Activated T-cell treated with anti-CD3 and anti-CD28 coated beads, Interleukin-2, amount 50 U/mL, for 72 hours (primary cell): Measurements from ENCODE around the gene TMEM200B. TPM values are rescaled to one million over a fixed set of nuclear protein-coding genes. Genes with fewer than 3 reads are reported as not detected.
"Not testable (repeated sequence)": the region's sequence is repeated elsewhere in the genome, so short reads cannot be mapped to it uniquely, and the experiment has no call there.

ENCODE experiments used
- ATAC-seq, 2 donors: fragments of 150-1000 bp; cut with Tn5 transposase; replicated peaks in 1 of 2; 2 replicates each; pipeline ENCODE4 v1.10.0; 2021; ENCODE audit warnings: moderate library complexity in 2 of 2, mild to moderate bottlenecking in 1 of 2
- DNase-seq, 2 donors: peaks; one replicate each; pipeline ENCODE4 v3.0.0; 2021 to 2022; ENCODE audit warnings: mixed read lengths in 1 of 2
- H3K27ac Mint-ChIP-seq: one replicate; pipeline ENCODE4 v1.8.0; 2022; ENCODE audit warnings: mild to moderate bottlenecking, moderate library complexity, mixed read lengths
- H3K27me3 Mint-ChIP-seq: one replicate; pipeline ENCODE4 v1.8.0; 2022; ENCODE audit warnings: low read depth, mixed read lengths
- H3K36me3 Mint-ChIP-seq, 2 donors: one replicate each; pipeline ENCODE4 v1.8.0; 2022; ENCODE audit warnings: mixed read lengths in 2 of 2, mild to moderate bottlenecking in 1 of 2; ENCODE audit not compliant: insufficient read depth in 2 of 2
- H3K4me1 Mint-ChIP-seq: one replicate; pipeline ENCODE4 v1.8.0; 2022; ENCODE audit warnings: low read depth, mixed read lengths
- H3K4me3 Mint-ChIP-seq, 2 donors: one replicate each; pipeline ENCODE4 v1.8.0; 2022; ENCODE audit warnings: mild to moderate bottlenecking in 2 of 2, mixed read lengths in 2 of 2, moderate library complexity in 2 of 2
- H3K9me3 Mint-ChIP-seq, 2 donors: one replicate each; pipeline ENCODE4 v1.8.0; 2022; ENCODE audit warnings: mixed read lengths in 2 of 2
- total RNA-seq, 2 donors: library from RNA; stranded (reverse); gene quantifications; one replicate each; pipeline ENCODE4 v1.2.3, GENCODE V29; 2022

TMEM200B gene
- total RNA-seq, 2 donors from 2014 or later, result 0.36 to 0.46 TPM

DNA sequence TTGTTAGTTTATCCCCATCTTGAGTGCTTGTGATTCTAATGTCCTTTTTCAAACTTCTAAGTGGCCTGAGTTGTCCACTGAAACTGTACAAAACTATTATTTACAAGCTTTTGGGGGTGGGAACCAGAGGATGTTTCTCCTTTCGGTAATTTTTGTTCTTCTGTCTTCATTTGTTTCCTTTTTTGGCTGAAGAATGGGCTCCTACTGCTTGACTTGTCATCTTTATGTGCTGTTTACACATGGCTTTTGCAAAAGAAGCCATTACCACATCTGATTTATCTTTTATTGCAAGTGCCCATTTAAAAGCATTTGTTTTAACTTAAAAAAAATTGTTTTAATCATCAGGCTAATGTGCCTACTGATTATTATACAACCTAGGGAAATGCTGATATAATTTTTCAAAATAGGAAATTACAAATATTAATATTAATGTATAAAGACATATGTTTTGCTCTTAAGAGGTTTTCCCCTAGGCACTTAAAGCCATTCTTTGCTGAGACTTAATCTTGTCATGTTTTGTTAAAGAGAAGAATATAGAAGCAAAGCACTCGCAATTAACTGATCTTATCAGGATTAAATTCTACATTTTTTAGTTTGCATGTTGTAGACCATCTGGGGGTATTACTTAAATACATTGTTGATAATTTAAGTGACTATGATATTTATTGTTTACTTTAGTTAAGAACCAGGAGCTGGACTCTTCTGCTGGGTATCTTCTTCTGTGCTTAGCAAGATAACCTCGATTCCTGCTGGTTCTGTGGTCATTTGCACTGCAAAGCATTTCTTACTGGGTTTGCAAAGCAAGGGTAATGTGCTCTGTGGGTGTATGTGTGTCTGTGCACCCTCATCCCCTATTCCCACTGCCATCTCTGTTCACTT lies 40.1 kb downstream of the TMEM200B start:
- H3K27ac Mint-ChIP-seq, result peak overlapping the region; percentile 4

DNA sequence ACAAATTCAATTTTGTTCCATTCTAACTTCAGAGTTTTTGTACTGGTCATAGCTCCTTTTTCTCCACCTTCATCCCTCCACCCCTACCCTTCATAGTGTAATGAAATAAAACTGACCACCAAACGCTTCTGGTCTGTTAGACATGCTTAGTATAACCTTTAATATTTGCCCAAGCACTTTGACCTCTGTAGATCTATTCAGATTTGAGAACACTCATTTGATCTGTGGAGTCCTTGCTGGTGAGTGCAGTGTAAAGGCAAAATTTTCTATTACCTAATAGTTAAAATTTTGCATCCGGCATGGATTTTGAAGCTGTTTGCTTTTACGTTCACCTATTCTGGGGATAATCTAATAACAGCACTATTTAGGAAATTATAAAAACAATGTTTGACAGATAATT lies 41.2 kb downstream of the TMEM200B start:
- DNase-seq (no peak), ATAC-seq (no peak)
- Mint-ChIP-seq H3K4me3 (no peak overlapping the region), H3K4me1 (peaks cover 7% of the 10 kb centered on the region), H3K27ac (no peak overlapping the region), H3K36me3 (no peaks in the 10 kb centered on the region), H3K27me3 (no peaks in the 10 kb centered on the region), H3K9me3 (no peaks in the 10 kb centered on the region)

More for the DNA sequence above, 40.1 kb downstream of the TMEM200B start:
- no peaks in the 10 kb centered on the region for H3K27me3 Mint-ChIP-seq
- no peak overlapping the region for H3K4me3 Mint-ChIP-seq
- ATAC-seq, result no peak
- DNase-seq, result no peak
- no peaks in the 10 kb centered on the region for H3K9me3 Mint-ChIP-seq
- H3K4me1 Mint-ChIP-seq, result peaks cover 7% of the 10 kb centered on the region
- no peaks in the 10 kb centered on the region for H3K36me3 Mint-ChIP-seq

DNA sequence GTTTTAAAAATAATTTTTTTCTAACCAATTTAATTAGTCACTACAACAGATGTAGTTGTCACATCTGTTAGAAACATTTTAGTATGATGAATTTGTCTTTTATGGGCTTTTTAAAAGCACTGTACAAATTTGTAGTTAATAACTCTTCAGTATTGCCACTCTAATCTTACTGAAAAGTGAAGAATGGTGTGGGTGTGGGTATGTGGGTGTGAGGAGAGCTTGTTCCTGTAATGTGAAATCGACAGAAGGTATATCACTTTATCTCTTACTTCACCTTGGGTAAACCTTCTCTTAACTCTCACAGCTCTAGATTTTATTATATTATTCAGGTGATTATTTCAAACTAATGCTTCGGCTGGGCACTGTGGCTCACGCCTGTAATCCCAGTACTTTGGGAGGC lies 42.5 kb downstream of the TMEM200B start:
- H3K27me3 Mint-ChIP-seq, result no peaks in the 10 kb centered on the region
- peaks cover 7% of the 10 kb centered on the region for H3K4me1 Mint-ChIP-seq
- no peak overlapping the region for H3K27ac Mint-ChIP-seq
- no peak overlapping the region for H3K4me3 Mint-ChIP-seq
- ATAC-seq, result no peak
- H3K36me3 Mint-ChIP-seq, result no peaks in the 10 kb centered on the region
- no peak for DNase-seq
- no peaks in the 10 kb centered on the region for H3K9me3 Mint-ChIP-seq

DNA sequence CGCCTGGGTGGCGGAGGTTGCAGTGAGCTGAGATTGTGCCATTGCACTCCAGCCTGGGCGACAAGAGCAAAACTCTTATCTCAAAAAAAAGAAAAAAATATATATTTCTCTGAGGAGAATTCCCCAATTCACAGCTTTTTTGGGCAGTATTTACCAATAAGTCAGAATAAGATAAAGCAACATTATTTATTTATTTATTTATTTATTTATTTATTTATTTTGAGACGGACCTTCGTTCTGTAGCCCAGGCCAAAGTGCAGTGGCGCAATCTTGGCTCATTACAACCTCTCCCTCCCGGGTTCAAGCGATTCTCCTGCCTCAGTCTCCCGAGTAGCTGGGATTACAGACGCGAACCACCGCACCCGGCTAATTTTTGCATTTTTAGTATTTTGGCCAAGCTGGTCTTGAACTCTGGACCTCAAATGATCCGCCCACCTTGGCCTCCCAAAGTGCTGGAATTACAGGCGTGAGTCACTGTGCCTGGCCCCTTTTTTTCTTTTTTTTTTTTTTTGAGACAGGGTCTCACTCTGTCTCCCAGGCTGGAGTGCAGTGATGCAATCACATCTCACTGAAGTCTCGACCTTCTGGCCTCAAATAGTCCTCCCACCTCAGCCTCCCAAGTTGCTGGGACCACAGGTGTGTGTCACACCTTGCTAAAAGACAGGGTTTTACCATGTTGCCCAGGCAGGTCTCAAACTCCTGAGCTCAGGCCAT lies 43.6 kb downstream of the TMEM200B start:
- H3K27me3 Mint-ChIP-seq, H3K9me3 Mint-ChIP-seq, H3K4me3 Mint-ChIP-seq, H3K4me1 Mint-ChIP-seq, H3K27ac Mint-ChIP-seq, H3K36me3 Mint-ChIP-seq, ATAC-seq, DNase-seq: not testable (repeated sequence)

DNA sequence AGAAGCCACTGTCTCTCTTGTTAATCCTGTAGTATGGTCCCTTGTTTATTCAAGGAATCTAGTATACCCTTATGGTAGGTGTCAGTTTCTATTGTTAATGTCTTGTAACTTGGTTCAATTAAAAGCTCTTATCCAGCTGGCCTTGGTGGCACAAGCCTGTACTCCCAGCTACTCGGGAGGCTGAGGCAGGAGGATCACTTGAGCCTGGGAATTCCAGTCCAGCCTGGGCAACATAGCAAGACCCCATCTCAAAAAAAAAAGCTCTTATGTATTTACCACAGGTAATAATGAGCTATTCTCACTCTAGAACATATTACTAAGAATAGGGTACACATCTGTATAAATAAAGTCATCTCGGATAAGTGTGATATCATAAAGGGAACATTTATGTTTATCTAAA lies 46.5 kb downstream of the TMEM200B start:
- H3K36me3 Mint-ChIP-seq, result peaks cover 0 to 3% of the 10 kb centered on the region in 2 donors
- H3K4me1 Mint-ChIP-seq, result peaks cover 7% of the 10 kb centered on the region
- no peak for DNase-seq
- H3K27ac Mint-ChIP-seq, result no peak overlapping the region
- ATAC-seq, result no peak
- H3K9me3 Mint-ChIP-seq, result no peaks in the 10 kb centered on the region
- H3K27me3 Mint-ChIP-seq, result no peaks in the 10 kb centered on the region
- H3K4me3 Mint-ChIP-seq, result no peak overlapping the region

Other genes with a start within 250 kb of the TMEM200B start
- 100 to 1,000 TPM in 1 of 2 donors, 10 to 100 TPM in 1; 73.3 to 109 TPM for gene EPB41, start 209.3 kb downstream of the TMEM200B start, total RNA-seq
- 100 to 1,000 TPM; 123 to 141 TPM for gene SRSF4, start 58.0 kb upstream of the TMEM200B start, total RNA-seq
- gene MECR, start 107.0 kb upstream of the TMEM200B start, total RNA-seq, result 10 to 100 TPM; 23.5 to 37.0 TPM
- gene PTPRU, start 112.6 kb upstream of the TMEM200B start, total RNA-seq, result under 1 TPM; 0.17 to 0.83 TPM